Duodenal mucosa (tissue), 2 donors: ENCODE data around the gene COL16A1.

Source experiments
- H3K27ac ChIP-seq: one replicate; pipeline ENCODE4 v1.7.0; 2013; ENCODE audit warnings: low read depth, low read length
- H3K27me3 ChIP-seq, 2 donors: one replicate each; pipeline ENCODE4 v1.7.0; 2013; ENCODE audit warnings: low read length in 2 of 2, control low read depth in 1 of 2; ENCODE audit not compliant: insufficient read depth in 2 of 2, control insufficient read depth in 1 of 2
- H3K36me3 ChIP-seq, 2 donors: one replicate each; pipeline ENCODE4 v1.7.0; 2013; ENCODE audit warnings: low read length in 2 of 2, control low read depth in 1 of 2; ENCODE audit not compliant: insufficient read depth in 2 of 2, control insufficient read depth in 1 of 2
- H3K4me1 ChIP-seq, 2 donors: one replicate each; pipeline ENCODE4 v1.7.0; 2013; ENCODE audit warnings: low read length in 2 of 2, control low read depth in 1 of 2; ENCODE audit not compliant: insufficient read depth in 2 of 2, control insufficient read depth in 1 of 2
- H3K4me3 ChIP-seq, 2 donors: one replicate each; pipeline ENCODE4 v1.7.0; 2013; ENCODE audit warnings: low read length in 2 of 2, low read depth in 1 of 2
- H3K9ac ChIP-seq, 2 donors: one replicate each; pipeline ENCODE4 v1.7.0; 2013; ENCODE audit warnings: low read length in 2 of 2, low read depth in 1 of 2
- H3K9me3 ChIP-seq, 2 donors: one replicate each; pipeline ENCODE4 v1.7.0; 2013; ENCODE audit warnings: low read length in 2 of 2, control low read depth in 1 of 2; ENCODE audit not compliant: control insufficient read depth in 1 of 2

The COL16A1 gene

GRCh38 chr1:31732751-31733289 is 29.0 kb upstream of the COL16A1 start:
- no peak overlapping the region for H3K4me3 ChIP-seq
- no peak overlapping the region for H3K9ac ChIP-seq
- H3K27ac ChIP-seq, result no peak overlapping the region
- peaks cover 7 to 12% of the 10 kb centered on the region in 2 donors for H3K4me1 ChIP-seq
- no peaks in the 10 kb centered on the region for H3K27me3 ChIP-seq
- H3K36me3 ChIP-seq, result no peaks in the 10 kb centered on the region
- no peaks in the 10 kb centered on the region for H3K9me3 ChIP-seq

GRCh38 chr1:31732343-31732742 is 28.5 kb upstream of the COL16A1 start:
- H3K4me3 ChIP-seq, result no peak overlapping the region
- no peak overlapping the region for H3K27ac ChIP-seq
- no peaks in the 10 kb centered on the region for H3K9me3 ChIP-seq
- no peaks in the 10 kb centered on the region for H3K36me3 ChIP-seq
- no peaks in the 10 kb centered on the region for H3K27me3 ChIP-seq
- peaks cover 7 to 12% of the 10 kb centered on the region in 2 donors for H3K4me1 ChIP-seq
- no peak overlapping the region for H3K9ac ChIP-seq

GRCh38 chr1:31731049-31731565 is 27.3 kb upstream of the COL16A1 start:
- Histone ChIP-seq H3K9me3 (no peaks in the 10 kb centered on the region), H3K9ac (no peak overlapping the region), H3K27ac (no peak overlapping the region), H3K27me3 (no peaks in the 10 kb centered on the region), H3K4me1 (peaks cover 2 to 3% of the 10 kb centered on the region in 2 donors), H3K4me3 (no peak overlapping the region), H3K36me3 (no peaks in the 10 kb centered on the region)

GRCh38 chr1:31730336-31731048 is 26.7 kb upstream of the COL16A1 start:
- Histone ChIP-seq H3K4me3 (no peak overlapping the region), H3K9ac (no peak overlapping the region), H3K36me3 (no peaks in the 10 kb centered on the region), H3K9me3 (no peaks in the 10 kb centered on the region), H3K27ac (no peak overlapping the region), H3K27me3 (no peaks in the 10 kb centered on the region), H3K4me1 (no peaks in the 10 kb centered on the region)

- Histone ChIP-seq H3K9me3 (no peaks in the 10 kb centered on the region), H3K36me3 (no peaks in the 10 kb centered on the region), H3K9ac (no peak overlapping the region), H3K4me3 (no peak overlapping the region), H3K27me3 (no peaks in the 10 kb centered on the region), H3K4me1 (no peaks in the 10 kb centered on the region), H3K27ac (no peak overlapping the region)
Observed at GRCh38 chr1:31727849-31728248, 24.0 kb upstream of the COL16A1 start.

- H3K9ac ChIP-seq, result no peak overlapping the region
- H3K4me3 ChIP-seq, result no peak overlapping the region
- H3K4me1 ChIP-seq, result no peaks in the 10 kb centered on the region
- H3K9me3 ChIP-seq, result no peaks in the 10 kb centered on the region
- no peaks in the 10 kb centered on the region for H3K27me3 ChIP-seq
- no peaks in the 10 kb centered on the region for H3K36me3 ChIP-seq
- no peak overlapping the region for H3K27ac ChIP-seq
Observed at GRCh38 chr1:31727195-31727594, 23.4 kb upstream of the COL16A1 start.

GRCh38 chr1:31726715-31727114 is 22.9 kb upstream of the COL16A1 start:
- Histone ChIP-seq H3K4me1 (no peaks in the 10 kb centered on the region), H3K4me3 (no peak overlapping the region), H3K9ac (no peak overlapping the region), H3K9me3 (no peaks in the 10 kb centered on the region), H3K36me3 (no peaks in the 10 kb centered on the region), H3K27me3 (no peaks in the 10 kb centered on the region), H3K27ac (no peak overlapping the region)

- Histone ChIP-seq H3K4me3 (no peak overlapping the region), H3K9me3 (no peaks in the 10 kb centered on the region), H3K36me3 (no peaks in the 10 kb centered on the region), H3K27me3 (peaks cover 3 to 7% of the 10 kb centered on the region in 2 donors), H3K9ac (no peak overlapping the region), H3K27ac (no peak overlapping the region), H3K4me1 (no peaks in the 10 kb centered on the region)
Observed at GRCh38 chr1:31725777-31726535, 22.1 kb upstream of the COL16A1 start.

- H3K9me3 ChIP-seq, result no peaks in the 10 kb centered on the region
- no peak overlapping the region for H3K27ac ChIP-seq
- no peak overlapping the region for H3K4me3 ChIP-seq
- H3K36me3 ChIP-seq, result no peaks in the 10 kb centered on the region
- H3K4me1 ChIP-seq, result no peaks in the 10 kb centered on the region
- H3K9ac ChIP-seq, result no peak overlapping the region
- peaks cover 7 to 9% of the 10 kb centered on the region in 2 donors for H3K27me3 ChIP-seq
Observed at GRCh38 chr1:31725134-31725533, 21.3 kb upstream of the COL16A1 start.

GRCh38 chr1:31723828-31724359 is 20.1 kb upstream of the COL16A1 start:
- H3K27me3 ChIP-seq, result peaks cover 7 to 9% of the 10 kb centered on the region in 2 donors
- H3K9me3 ChIP-seq, result no peaks in the 10 kb centered on the region

More at GRCh38 chr1:31723828-31724359, 20.1 kb upstream of the COL16A1 start:
- Histone ChIP-seq H3K4me3 (no peak overlapping the region), H3K27ac (no peak overlapping the region), H3K36me3 (no peaks in the 10 kb centered on the region), H3K4me1 (no peaks in the 10 kb centered on the region), H3K9ac (no peak overlapping the region)
